ENCODE results near the gene RPL13.

Gene RPL13

DNA sequence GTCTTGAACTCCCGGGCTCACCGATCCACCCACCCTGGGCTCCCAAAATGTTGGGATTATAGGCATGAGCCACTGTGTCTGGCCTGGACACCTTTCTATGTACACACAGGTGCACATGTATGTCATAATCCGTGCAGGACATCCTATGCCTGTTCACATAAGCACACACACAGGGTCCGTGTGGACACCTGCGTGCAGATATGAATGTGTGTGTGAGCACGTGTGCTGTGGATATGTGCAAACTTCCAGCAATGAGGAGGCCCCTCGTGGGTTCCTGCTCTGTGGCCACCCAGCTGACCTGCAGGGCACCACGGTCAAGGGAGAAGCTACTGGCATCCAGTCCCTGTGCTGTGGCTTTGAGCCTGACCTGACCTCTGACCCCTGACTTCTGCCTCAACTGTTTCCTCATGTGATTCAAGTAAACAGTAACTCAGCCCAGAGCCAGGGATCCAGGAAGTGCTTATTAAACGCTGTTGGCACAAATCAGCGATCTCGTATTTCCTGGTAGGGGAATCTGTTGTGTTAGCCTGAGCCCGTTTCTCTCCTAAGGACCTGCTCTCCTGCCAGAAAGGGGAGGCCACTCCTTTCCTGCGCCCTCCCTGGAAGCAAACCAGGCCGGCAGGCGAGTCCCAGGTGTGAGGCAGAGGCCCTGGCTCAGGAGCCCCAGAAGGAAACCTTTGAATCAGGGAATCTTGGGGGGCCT is 21.5 kb downstream of the RPL13 start:
- TF ChIP-seq, protein P1, sequence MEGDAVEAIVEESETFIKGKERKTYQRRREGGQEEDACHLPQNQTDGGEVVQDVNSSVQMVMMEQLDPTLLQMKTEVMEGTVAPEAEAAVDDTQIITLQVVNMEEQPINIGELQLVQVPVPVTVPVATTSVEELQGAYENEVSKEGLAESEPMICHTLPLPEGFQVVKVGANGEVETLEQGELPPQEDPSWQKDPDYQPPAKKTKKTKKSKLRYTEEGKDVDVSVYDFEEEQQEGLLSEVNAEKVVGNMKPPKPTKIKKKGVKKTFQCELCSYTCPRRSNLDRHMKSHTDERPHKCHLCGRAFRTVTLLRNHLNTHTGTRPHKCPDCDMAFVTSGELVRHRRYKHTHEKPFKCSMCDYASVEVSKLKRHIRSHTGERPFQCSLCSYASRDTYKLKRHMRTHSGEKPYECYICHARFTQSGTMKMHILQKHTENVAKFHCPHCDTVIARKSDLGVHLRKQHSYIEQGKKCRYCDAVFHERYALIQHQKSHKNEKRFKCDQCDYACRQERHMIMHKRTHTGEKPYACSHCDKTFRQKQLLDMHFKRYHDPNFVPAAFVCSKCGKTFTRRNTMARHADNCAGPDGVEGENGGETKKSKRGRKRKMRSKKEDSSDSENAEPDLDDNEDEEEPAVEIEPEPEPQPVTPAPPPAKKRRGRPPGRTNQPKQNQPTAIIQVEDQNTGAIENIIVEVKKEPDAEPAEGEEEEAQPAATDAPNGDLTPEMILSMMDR (IDR thresholded peaks at IDR 0.05), result no peak
- H3K9me3 Mint-ChIP-seq, result peaks cover 14% of the 10 kb centered on the region
- no peak overlapping the region for H3K27ac Mint-ChIP-seq
- DNase-seq, result no peak
- H3K4me3 Mint-ChIP-seq, result no peak overlapping the region
- no peaks in the 10 kb centered on the region for H3K27me3 Mint-ChIP-seq (ENCODE audit: low read depth, poor library complexity)
- H3K36me3 Mint-ChIP-seq (ENCODE audit: low read depth), result no peaks in the 10 kb centered on the region
- no peaks in the 10 kb centered on the region for H3K4me1 Mint-ChIP-seq

DNA sequence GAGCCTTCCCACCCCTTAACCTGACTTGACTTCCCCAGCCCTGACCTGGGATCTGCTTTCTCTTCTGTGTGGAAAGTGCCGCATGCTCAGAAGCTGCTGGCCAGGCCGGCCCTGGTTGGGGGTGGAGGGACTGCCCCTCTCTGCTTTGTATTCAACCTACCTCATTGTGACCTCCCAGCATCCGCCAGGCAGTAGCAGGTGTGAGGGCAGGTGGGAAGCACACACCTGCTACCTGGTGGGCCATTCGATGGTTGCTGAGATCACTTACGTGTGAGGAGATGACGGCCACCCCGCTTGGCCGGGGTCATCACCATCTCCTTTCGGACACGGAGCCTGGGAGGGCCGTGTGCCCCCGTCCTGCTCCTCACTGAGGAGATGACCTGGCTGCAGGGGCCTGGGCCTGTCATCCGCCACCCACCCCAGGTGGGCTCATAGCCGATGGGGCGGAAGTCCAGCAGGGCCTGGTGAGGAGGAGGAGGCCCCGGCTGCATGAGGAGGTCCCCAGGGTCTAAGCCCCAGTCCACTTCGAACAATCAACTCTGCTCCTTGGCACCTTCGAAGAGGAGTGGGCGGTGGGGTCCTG is 22.2 kb downstream of the RPL13 start:
- no peaks in the 10 kb centered on the region for H3K27me3 Mint-ChIP-seq (ENCODE audit: low read depth, poor library complexity)
- no peak overlapping the region for H3K4me3 Mint-ChIP-seq
- no peak overlapping the region for H3K27ac Mint-ChIP-seq
- TF ChIP-seq, protein P1 (IDR thresholded peaks at IDR 0.05), result no peak
- peaks cover 8% of the 10 kb centered on the region for H3K9me3 Mint-ChIP-seq
- no peaks in the 10 kb centered on the region for H3K36me3 Mint-ChIP-seq (ENCODE audit: low read depth)
- H3K4me1 Mint-ChIP-seq, result no peaks in the 10 kb centered on the region
- no peak for DNase-seq

DNA sequence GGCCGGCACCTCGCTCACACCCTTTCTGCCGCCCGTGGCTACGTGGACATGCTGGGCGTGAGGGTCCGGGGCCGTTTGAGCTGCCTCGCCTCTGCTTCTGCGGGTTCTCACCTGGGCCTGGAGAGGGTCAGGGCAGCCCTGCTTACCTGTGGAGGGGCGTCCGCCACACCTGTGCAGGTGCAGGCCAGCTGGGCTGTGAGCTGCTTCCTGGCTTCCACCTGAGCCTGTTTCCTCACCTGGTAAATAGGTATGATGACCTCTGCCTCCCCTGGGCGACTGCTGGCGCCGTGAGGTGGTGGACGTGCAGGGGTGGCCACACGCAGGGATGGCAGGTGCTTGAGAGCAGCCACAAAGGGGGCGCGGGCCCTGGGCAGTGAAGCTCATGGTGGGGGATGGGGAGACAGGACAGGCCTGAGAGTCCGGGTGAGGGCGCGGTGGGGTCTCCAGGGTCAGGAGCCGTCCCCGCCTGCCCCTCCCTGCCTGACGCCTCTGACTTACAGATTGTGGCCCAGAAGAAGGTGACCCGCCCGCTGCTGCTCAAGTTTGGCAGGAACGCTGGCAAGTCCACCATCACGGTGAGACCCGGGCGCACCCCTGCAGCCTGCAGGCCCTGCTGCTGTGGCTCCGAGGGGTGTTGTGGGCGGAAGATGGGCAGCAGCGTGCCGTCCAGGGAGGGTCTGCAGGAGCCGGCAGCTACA is 22.9 kb downstream of the RPL13 start:
- no peak for DNase-seq
- H3K4me3 Mint-ChIP-seq, result no peak overlapping the region
- no peaks in the 10 kb centered on the region for H3K36me3 Mint-ChIP-seq (ENCODE audit: low read depth)
- no peaks in the 10 kb centered on the region for H3K27me3 Mint-ChIP-seq (ENCODE audit: low read depth, poor library complexity)
- TF ChIP-seq, protein P1 (IDR thresholded peaks at IDR 0.05), result no peak
- H3K4me1 Mint-ChIP-seq, result no peaks in the 10 kb centered on the region
- no peak overlapping the region for H3K27ac Mint-ChIP-seq
- peaks cover 1% of the 10 kb centered on the region for H3K9me3 Mint-ChIP-seq

DNA sequence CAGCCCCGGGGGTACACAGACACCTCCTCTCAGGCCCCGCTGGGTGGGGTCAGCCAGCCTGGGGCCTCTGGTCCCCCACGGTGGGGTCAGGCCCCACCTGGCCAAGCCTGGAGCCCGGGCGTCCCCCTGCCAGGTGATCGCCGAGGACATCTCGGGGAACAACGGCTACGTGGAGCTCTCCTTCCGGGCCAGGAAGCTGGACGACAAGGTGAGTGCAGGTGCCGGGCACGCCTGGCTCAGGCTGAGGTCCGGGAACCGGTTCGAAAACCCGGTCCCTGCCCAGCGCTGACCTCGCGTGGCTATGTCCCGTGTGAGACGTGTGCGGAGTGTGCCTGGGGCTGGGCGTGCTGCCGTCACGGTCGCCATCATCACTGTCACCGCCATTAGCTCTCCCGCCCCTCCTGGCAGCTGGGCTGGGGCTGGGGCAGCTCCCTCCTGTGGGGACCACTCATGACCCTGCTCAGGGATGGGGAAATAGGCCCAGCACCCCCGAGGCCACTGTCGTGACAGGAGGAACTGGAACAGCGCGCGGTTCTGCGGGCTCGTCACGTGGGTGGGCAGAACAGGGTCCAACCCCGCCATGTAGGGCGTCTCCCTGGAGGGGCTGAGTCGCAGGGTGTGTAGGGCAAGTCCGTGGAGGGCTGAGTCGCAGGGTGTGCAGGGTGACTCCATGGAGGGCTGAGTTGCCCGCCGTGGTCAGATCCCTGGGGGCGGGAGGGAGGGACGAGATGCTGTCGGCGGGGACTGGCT is 23.6 kb downstream of the RPL13 start:
- no peak overlapping the region for H3K27ac Mint-ChIP-seq
- no peaks in the 10 kb centered on the region for H3K9me3 Mint-ChIP-seq
- no peaks in the 10 kb centered on the region for H3K36me3 Mint-ChIP-seq (ENCODE audit: low read depth)
- TF ChIP-seq, protein P1 (IDR thresholded peaks at IDR 0.05), result no peak
- no peak overlapping the region for H3K4me3 Mint-ChIP-seq
- no peaks in the 10 kb centered on the region for H3K4me1 Mint-ChIP-seq
- H3K27me3 Mint-ChIP-seq (ENCODE audit: low read depth, poor library complexity), result no peaks in the 10 kb centered on the region
- no peak for DNase-seq

DNA sequence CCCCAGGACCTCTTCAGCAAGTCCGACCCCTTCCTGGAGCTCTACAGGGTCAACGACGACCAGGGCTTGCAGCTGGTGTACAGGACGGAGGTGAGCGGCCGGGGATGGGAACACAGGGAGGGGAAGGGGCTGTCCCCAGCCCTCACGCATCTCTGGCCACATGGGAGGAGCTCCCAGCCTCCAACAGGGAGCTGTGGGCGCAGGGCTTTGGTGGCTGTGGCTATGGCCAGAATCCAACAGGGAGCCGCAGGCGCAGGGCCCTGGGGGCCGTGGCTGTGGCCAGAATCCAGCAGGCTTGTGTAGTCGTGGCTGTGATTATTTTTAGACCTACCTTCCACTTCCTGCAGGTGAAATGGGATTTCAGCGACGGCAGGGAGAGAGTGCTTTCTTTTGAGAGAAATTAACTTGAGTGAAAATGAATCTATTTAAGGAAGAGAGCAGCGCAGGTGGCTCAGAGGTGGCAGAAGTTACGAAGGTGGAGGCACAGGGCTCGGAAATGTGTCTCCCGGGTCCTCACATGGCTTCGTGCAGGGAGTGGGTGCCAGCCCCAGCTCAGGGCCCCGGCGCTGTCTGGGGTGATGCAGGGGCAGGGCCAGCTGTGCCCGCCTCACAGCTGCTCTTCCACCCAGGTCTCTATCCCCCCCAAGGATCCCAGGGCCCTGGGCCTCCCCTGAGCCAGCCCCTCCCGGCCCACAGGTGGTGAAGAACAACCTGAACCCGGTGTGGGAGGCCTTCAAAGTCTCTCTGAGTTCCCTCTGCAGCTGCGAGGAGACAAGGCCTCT is 24.5 kb downstream of the RPL13 start:
- Mint-ChIP-seq H3K27me3 (ENCODE audit: low read depth, poor library complexity) (no peaks in the 10 kb centered on the region), H3K4me3 (no peak overlapping the region), H3K36me3 (ENCODE audit: low read depth) (no peaks in the 10 kb centered on the region), H3K4me1 (no peaks in the 10 kb centered on the region), H3K9me3 (no peaks in the 10 kb centered on the region), H3K27ac (no peak overlapping the region)
- TF ChIP-seq, protein P1 (IDR thresholded peaks at IDR 0.05), result no peak
- no peak for DNase-seq

Measured in nephron progenitor cell (in vitro differentiated cells).